Activated naive CD8-positive, alpha-beta T cell treated with anti-CD3 and anti-CD28 coated beads, Interleukin-2, amount 50 U/mL, for 24 hours (primary cell): ENCODE results near the gene SLC4A2.

Experiments used
- ATAC-seq: fragments of 150-1000 bp; cut with Tn5 transposase; one replicate; pipeline ENCODE4 v1.10.0; 2021
- DNase-seq: peaks from one replicate; pipeline ENCODE4 v3.0.0; 2021
- H3K27ac Mint-ChIP-seq: one replicate; pipeline ENCODE4 v1.8.0; 2021; ENCODE audit warnings: mild to moderate bottlenecking, mixed read lengths
- H3K27me3 Mint-ChIP-seq: one replicate; pipeline ENCODE4 v1.8.0; 2021; ENCODE audit warnings: mixed read lengths
- H3K36me3 Mint-ChIP-seq: one replicate; pipeline ENCODE4 v1.8.0; 2021; ENCODE audit warnings: low read depth, mixed read lengths
- H3K4me1 Mint-ChIP-seq: one replicate; pipeline ENCODE4 v1.8.0; 2021; ENCODE audit warnings: mixed read lengths
- H3K4me3 Mint-ChIP-seq: one replicate; pipeline ENCODE4 v1.8.0; 2021; ENCODE audit warnings: mild to moderate bottlenecking, moderate library complexity, mixed read lengths
- H3K9me3 Mint-ChIP-seq: one replicate; pipeline ENCODE4 v1.8.0; 2021; ENCODE audit warnings: mixed read lengths

The SLC4A2 gene

DNA sequence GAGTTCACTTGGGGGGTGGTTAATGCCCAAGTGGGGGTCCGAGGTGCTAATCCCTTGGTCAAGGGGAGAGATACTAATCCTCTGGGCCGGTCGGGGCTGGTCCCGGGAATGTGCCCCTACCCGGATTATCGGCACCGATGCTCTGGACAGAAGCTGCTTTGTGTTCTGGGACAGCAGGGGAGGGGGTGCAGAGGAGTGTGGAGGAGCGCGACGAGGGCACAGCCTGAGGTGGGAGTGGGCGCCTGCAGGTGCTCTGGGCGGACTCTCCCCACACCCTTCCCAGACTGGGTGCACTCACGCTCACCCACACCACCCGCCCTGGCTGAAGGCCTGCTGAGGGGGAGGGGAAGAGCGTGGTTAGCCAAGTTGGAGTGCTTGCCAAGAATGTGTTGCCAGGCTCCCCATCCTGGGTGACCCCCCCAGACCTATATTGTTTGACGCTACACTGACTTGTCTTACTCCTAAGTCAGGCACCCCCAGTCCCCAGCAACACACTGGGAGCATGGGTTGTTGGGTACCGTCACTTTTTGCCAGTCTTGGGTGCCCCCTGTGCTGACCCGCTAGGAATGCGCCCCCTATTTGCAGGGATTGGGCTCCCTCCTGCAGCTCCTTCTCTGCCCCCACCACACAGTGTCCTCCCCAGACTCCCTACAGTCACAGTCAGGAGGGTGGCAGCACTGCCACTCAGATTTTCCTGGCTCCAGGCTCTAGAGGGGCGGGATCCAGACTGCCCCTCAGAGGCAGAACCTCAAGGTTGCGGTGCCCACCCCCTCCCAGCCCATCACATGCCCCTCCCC, 1.2 kb downstream of the SLC4A2 start:
- H3K36me3 Mint-ChIP-seq: peaks cover 3% of the 10 kb centered on the region
- no peak for ATAC-seq
- peak; percentile 35 for DNase-seq
- peak overlapping the region; percentile 35 for H3K27ac Mint-ChIP-seq
- H3K4me1 Mint-ChIP-seq: peaks cover 37% of the 10 kb centered on the region
- H3K27me3 Mint-ChIP-seq: no peaks in the 10 kb centered on the region
- no peaks in the 10 kb centered on the region for H3K9me3 Mint-ChIP-seq
- peak overlapping the region; percentile 90 for H3K4me3 Mint-ChIP-seq

GRCh38 chr7:151061213-151062110, 2.1 kb downstream of the SLC4A2 start:
- Mint-ChIP-seq H3K27me3 (no peaks in the 10 kb centered on the region), H3K36me3 (peaks cover 3% of the 10 kb centered on the region), H3K27ac (peak overlapping the region; percentile 35), H3K9me3 (no peaks in the 10 kb centered on the region), H3K4me1 (peaks cover 34% of the 10 kb centered on the region), H3K4me3 (peak overlapping the region; percentile 90)
- DNase-seq: no peak
- ATAC-seq: no peak

DNA sequence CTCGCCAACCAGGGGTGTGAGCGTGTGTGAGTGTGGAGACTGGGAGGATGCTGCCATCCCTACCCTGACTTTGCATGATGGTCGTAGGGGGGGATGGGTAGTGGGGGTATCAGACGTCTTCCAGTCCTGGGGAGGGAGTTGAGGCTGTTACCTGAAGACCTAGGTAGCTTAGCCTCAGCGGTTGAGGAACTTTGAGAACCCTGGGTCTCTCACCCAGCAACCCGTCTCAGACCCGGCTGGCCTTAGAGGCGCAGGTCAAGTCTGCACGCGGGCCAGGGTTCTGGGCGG, 2.7 kb downstream of the SLC4A2 start:
- no peak for ATAC-seq
- no peak for DNase-seq
- no peak overlapping the region for H3K27ac Mint-ChIP-seq
- peak overlapping the region; percentile 90 for H3K4me3 Mint-ChIP-seq
- H3K27me3 Mint-ChIP-seq: no peaks in the 10 kb centered on the region
- H3K4me1 Mint-ChIP-seq: peaks cover 29% of the 10 kb centered on the region
- H3K36me3 Mint-ChIP-seq: peaks cover 3% of the 10 kb centered on the region
- H3K9me3 Mint-ChIP-seq: no peaks in the 10 kb centered on the region

DNA sequence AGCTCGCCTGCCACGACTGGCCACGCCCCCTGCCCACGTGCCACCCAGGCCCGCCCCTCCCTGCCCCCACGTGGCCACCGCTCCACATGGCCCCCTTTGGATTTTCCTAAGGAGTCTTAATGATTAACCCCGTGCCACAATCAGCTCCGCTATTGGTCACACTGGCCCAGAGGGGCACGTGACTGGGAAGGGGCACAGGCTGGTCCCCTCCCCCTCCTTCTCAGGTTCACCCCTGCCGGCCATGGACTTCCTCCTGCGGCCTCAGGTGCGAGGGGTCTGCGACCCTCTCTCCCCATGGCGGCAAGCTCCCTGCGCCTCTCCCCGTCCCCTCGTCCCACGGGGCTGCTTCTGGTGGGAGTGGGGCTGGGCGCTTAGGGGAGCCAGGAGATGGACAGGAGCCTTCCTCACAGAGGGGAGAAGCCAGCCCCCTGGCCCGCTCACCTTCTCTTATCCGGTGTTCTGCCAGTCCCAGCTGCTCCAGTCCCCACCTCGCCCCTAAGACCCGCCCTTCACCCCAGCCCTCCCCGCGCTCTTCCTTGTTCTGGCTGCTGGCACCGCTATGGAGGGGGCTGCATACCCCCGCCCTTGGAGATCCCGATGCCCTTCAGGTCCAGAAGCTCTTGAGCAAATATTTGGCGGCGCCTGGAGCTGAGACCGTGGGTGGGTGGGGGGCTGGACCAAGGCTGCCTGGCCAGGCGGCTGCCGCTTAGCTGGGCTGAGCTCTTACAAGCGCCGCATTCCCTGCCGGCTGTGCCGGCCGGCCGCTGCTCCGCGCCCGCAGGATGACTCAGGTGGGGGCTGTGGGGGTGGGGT, 3.2 kb downstream of the SLC4A2 start:
- H3K9me3 Mint-ChIP-seq: no peaks in the 10 kb centered on the region
- no peaks in the 10 kb centered on the region for H3K27me3 Mint-ChIP-seq
- ATAC-seq (no peak), DNase-seq (no peak)
- no peak overlapping the region for H3K27ac Mint-ChIP-seq
- peaks cover 24% of the 10 kb centered on the region for H3K4me1 Mint-ChIP-seq
- peaks cover 6% of the 10 kb centered on the region for H3K36me3 Mint-ChIP-seq
- no peak overlapping the region for H3K4me3 Mint-ChIP-seq

- ATAC-seq (no peak), DNase-seq (no peak)
- Mint-ChIP-seq H3K27ac (no peak overlapping the region), H3K4me1 (peaks cover 24% of the 10 kb centered on the region), H3K4me3 (no peak overlapping the region), H3K36me3 (peaks cover 6% of the 10 kb centered on the region), H3K9me3 (no peaks in the 10 kb centered on the region), H3K27me3 (no peaks in the 10 kb centered on the region)
These were observed 3.8 kb downstream of the SLC4A2 start for GRCh38 chr7:151063212-151063561.

GRCh38 chr7:151064454-151064853, 5.1 kb downstream of the SLC4A2 start:
- no peak for DNase-seq
- no peak overlapping the region for H3K27ac Mint-ChIP-seq
- H3K4me1 Mint-ChIP-seq: peaks cover 14% of the 10 kb centered on the region
- H3K36me3 Mint-ChIP-seq: peaks cover 6% of the 10 kb centered on the region
- no peak for ATAC-seq
- H3K27me3 Mint-ChIP-seq: no peaks in the 10 kb centered on the region
- no peaks in the 10 kb centered on the region for H3K9me3 Mint-ChIP-seq
- H3K4me3 Mint-ChIP-seq: no peak overlapping the region

DNA sequence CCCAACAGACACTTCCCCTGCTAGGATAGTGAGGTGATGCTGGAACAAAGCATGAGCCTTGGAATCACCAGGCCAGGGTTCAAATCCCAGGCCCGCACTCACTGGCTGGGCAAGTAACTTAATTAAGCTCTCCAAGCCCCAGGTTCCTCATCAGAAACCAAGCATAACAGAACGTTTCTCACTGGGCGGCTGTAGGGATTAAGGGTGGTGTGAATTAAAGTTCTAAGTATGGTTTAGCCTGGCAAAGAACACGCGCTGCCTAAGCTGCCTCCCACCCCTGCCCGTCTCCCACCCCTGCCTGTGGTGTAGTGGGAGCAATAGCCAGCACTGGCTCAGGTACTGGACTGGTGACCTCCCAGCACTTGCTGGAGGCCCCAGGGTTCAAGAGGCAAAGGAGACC, 5.6 kb downstream of the SLC4A2 start:
- DNase-seq (no peak), ATAC-seq (no peak)
- no peaks in the 10 kb centered on the region for H3K27me3 Mint-ChIP-seq
- H3K4me3 Mint-ChIP-seq: no peak overlapping the region
- no peaks in the 10 kb centered on the region for H3K9me3 Mint-ChIP-seq
- peaks cover 7% of the 10 kb centered on the region for H3K36me3 Mint-ChIP-seq
- H3K27ac Mint-ChIP-seq: no peak overlapping the region
- H3K4me1 Mint-ChIP-seq: peaks cover 14% of the 10 kb centered on the region

GRCh38 chr7:151065516-151065915, 6.1 kb downstream of the SLC4A2 start:
- Mint-ChIP-seq H3K36me3 (peaks cover 8% of the 10 kb centered on the region), H3K4me3 (no peak overlapping the region), H3K27me3 (no peaks in the 10 kb centered on the region), H3K9me3 (no peaks in the 10 kb centered on the region), H3K4me1 (peaks cover 11% of the 10 kb centered on the region), H3K27ac (no peak overlapping the region)
- no peak for DNase-seq
- ATAC-seq: no peak

DNA sequence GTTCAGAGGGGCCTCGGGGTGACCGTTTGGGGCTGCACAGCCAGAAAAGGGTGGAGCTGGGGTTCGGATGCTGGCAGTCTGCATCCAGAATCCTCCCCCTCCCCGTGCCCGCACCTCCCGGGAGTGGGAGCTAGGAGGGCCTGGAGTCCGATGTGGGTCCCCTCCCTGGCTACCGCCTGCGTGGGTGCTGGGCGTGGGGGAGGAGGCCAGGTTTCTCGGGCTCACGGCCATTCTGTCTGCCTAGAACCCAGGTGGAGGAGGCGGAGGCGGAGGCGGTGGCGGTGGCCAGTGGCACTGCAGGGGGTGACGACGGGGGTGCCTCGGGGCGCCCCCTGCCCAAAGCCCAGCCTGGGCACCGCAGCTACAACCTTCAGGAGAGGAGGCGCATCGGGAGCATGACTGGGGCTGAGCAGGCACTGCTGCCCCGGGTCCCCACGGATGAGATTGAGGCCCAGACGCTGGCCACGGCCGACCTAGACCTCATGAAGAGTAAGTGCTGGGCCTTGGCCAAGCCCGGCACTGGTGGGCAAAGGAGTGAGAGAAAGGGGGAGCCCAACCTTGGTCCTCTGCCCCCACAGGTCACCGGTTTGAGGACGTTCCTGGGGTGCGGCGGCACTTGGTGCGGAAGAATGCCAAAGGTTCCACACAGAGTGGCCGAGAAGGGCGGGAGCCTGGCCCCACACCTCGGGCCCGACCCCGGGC, 7.0 kb downstream of the SLC4A2 start:
- H3K9me3 Mint-ChIP-seq: no peaks in the 10 kb centered on the region
- H3K4me1 Mint-ChIP-seq: peaks cover 3% of the 10 kb centered on the region
- H3K4me3 Mint-ChIP-seq: no peak overlapping the region
- no peaks in the 10 kb centered on the region for H3K27me3 Mint-ChIP-seq
- H3K27ac Mint-ChIP-seq: no peak overlapping the region
- ATAC-seq (no peak), DNase-seq (no peak)
- H3K36me3 Mint-ChIP-seq: peaks cover 10% of the 10 kb centered on the region

GRCh38 chr7:151068069-151068773, 8.8 kb downstream of the SLC4A2 start:
- DNase-seq (no peak), ATAC-seq (no peak)
- H3K4me3 Mint-ChIP-seq: no peak overlapping the region
- no peaks in the 10 kb centered on the region for H3K9me3 Mint-ChIP-seq
- no peaks in the 10 kb centered on the region for H3K27me3 Mint-ChIP-seq
- H3K36me3 Mint-ChIP-seq: peaks cover 13% of the 10 kb centered on the region
- no peak overlapping the region for H3K27ac Mint-ChIP-seq
- H3K4me1 Mint-ChIP-seq: no peaks in the 10 kb centered on the region

DNA sequence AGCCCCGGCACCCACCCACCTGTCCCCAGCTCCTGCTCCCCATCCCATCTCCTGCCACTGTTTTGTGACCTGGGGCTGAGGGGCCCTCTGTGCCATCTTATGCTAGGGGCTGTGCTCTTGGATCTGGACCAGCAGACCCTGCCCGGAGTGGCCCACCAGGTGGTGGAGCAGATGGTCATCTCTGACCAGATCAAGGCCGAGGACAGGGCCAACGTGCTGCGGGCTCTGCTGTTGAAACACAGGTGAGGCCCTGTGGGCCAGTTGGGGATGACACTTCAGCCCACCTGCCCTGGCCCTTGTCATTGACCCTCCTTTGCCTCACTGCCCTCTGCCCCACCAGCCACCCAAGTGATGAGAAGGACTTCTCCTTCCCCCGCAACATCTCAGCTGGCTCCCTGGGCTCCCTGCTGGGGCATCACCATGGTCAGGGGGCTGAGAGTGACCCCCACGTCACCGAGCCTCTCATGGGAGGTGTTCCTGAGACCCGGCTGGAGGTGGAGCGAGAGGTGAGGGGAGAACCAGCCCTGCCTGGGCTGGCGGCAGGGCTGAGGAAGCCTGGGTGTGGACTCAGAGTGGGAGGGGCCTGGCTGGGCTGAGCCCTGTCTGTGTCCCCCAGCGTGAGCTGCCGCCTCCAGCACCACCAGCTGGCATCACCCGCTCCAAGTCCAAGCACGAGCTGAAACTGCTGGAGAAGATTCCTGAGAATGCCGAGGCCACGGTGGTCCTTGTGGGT, 10.6 kb downstream of the SLC4A2 start:
- H3K4me3 Mint-ChIP-seq: no peak overlapping the region
- H3K27me3 Mint-ChIP-seq: no peaks in the 10 kb centered on the region
- peaks cover 14% of the 10 kb centered on the region for H3K36me3 Mint-ChIP-seq
- no peak overlapping the region for H3K27ac Mint-ChIP-seq
- DNase-seq (no peak), ATAC-seq (no peak)
- H3K9me3 Mint-ChIP-seq: no peaks in the 10 kb centered on the region
- no peaks in the 10 kb centered on the region for H3K4me1 Mint-ChIP-seq

GRCh38 chr7:151070574-151070960, 11.2 kb downstream of the SLC4A2 start:
- Mint-ChIP-seq H3K4me1 (no peaks in the 10 kb centered on the region), H3K4me3 (no peak overlapping the region), H3K9me3 (no peaks in the 10 kb centered on the region), H3K27ac (no peak overlapping the region), H3K27me3 (no peaks in the 10 kb centered on the region), H3K36me3 (peaks cover 11% of the 10 kb centered on the region)
- ATAC-seq: no peak
- DNase-seq: no peak

DNA sequence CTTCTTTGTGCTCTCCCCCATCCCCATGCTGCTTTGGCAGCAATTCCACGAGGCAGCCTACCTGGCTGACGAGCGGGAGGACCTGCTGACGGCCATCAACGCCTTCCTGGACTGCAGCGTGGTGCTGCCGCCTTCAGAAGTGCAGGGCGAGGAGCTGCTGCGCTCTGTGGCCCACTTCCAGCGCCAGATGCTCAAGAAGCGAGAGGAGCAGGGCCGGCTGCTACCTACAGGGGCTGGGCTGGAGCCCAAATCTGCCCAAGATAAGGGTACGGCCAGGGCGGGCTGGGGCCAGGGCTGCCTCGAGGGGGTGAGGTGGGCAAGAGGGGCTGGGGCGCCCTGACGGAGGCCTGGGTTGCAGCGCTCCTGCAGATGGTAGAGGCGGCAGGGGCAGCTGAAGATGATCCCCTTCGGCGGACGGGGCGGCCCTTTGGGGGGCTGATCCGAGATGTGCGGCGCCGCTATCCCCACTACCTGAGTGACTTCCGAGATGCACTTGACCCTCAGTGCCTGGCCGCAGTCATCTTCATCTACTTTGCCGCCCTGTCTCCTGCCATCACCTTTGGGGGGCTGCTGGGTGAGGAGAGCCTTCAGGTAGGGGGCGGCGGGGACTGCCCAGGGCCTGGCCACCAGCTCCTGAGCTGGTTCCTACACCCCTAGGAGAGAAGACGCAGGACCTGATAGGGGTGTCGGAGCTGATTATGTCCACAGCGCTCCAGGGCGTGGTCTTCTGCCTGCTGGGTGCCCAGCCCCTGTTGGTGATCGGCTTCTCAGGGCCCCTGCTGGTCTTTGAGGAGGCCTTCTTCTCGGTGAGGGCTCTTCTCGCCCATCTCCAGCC, 11.9 kb downstream of the SLC4A2 start:
- Mint-ChIP-seq H3K4me3 (no peak overlapping the region), H3K9me3 (no peaks in the 10 kb centered on the region), H3K27me3 (no peaks in the 10 kb centered on the region), H3K27ac (no peak overlapping the region), H3K36me3 (peaks cover 11% of the 10 kb centered on the region), H3K4me1 (no peaks in the 10 kb centered on the region)
- ATAC-seq: no peak
- no peak for DNase-seq
